ENCODE results near the gene NTNG2. TPM values are rescaled to one million over a fixed set of nuclear protein-coding genes. Genes with fewer than 3 reads are reported as not detected.

Gene NTNG2
- total RNA-seq, 4 donors from 2014 or later, result 1.4 to 4.4 TPM; not detected in 2

GRCh38 chr9:132234535-132234934 lies 72.7 kb downstream of the NTNG2 start:
- Histone ChIP-seq H3K4me1 (no peaks in the 10 kb centered on the region), H3K9me3 (no peaks in the 10 kb centered on the region), H3K27ac (no peak overlapping the region), H3K36me3 (no peaks in the 10 kb centered on the region), H3K4me3 (no peak overlapping the region), H3K27me3 (no peaks in the 10 kb centered on the region)
- intact Hi-C loops (cut with DNase I; ENCODE audit: low total_unique reads), result loop anchor here (10.0 kb wide), 1 partner anchor 470 kb away; no protein-coding TSS in a partner anchor
- no peak for TF ChIP-seq CTCF (IDR thresholded peaks at IDR 0.05)
- no peak for DNase-seq

- TF ChIP-seq POLR2A (IDR thresholded peaks at IDR 0.05), result no peak
- no peak for TF ChIP-seq CTCF (IDR thresholded peaks at IDR 0.05)
- intact Hi-C loops (cut with DNase I; ENCODE audit: low total_unique reads), result loop anchor here (10.0 kb wide), 1 partner anchor 470 kb away; no protein-coding TSS in a partner anchor
- no peaks in the 10 kb centered on the region for H3K27me3 ChIP-seq
- no peak for DNase-seq
- H3K36me3 ChIP-seq, result no peaks in the 10 kb centered on the region
- no peak overlapping the region for H3K4me3 ChIP-seq
- H3K4me1 ChIP-seq, result no peaks in the 10 kb centered on the region
- no peaks in the 10 kb centered on the region for H3K9me3 ChIP-seq
- no peak overlapping the region for H3K27ac ChIP-seq
Measured at GRCh38 chr9:132235125-132235524, 73.3 kb downstream of the NTNG2 start.

GRCh38 chr9:132235894-132236661 lies 74.2 kb downstream of the NTNG2 start:
- no peak overlapping the region for H3K4me3 ChIP-seq
- no peaks in the 10 kb centered on the region for H3K27me3 ChIP-seq
- H3K36me3 ChIP-seq, result no peaks in the 10 kb centered on the region
- no peaks in the 10 kb centered on the region for H3K4me1 ChIP-seq
- no peaks in the 10 kb centered on the region for H3K9me3 ChIP-seq
- no peak overlapping the region for H3K27ac ChIP-seq
- intact Hi-C loops (cut with DNase I; ENCODE audit: low total_unique reads), result loop anchor here (10.0 kb wide), 1 partner anchor 471 kb away; no protein-coding TSS in a partner anchor
- peak; percentile 72 to 75 for DNase-seq
- peak; percentile 84 to 87 (median 86) for TF ChIP-seq CTCF (IDR thresholded peaks at IDR 0.05)
- TF ChIP-seq POLR2A (IDR thresholded peaks at IDR 0.05), result no peak

GRCh38 chr9:132236662-132237311 lies 74.9 kb downstream of the NTNG2 start:
- H3K36me3 ChIP-seq, result no peaks in the 10 kb centered on the region
- H3K4me1 ChIP-seq, result no peaks in the 10 kb centered on the region
- no peaks in the 10 kb centered on the region for H3K9me3 ChIP-seq
- intact Hi-C loops (cut with DNase I; ENCODE audit: low total_unique reads), result loop anchor here (10.0 kb wide), 1 partner anchor 472 kb away; no protein-coding TSS in a partner anchor
- H3K27me3 ChIP-seq, result no peaks in the 10 kb centered on the region
- no peak for DNase-seq
- TF ChIP-seq CTCF (IDR thresholded peaks at IDR 0.05), result no peak
- TF ChIP-seq POLR2A (IDR thresholded peaks at IDR 0.05), result no peak
- no peak overlapping the region for H3K27ac ChIP-seq
- no peak overlapping the region for H3K4me3 ChIP-seq

- intact Hi-C loops (cut with DNase I; ENCODE audit: low total_unique reads), result loop anchor here (10.0 kb wide), 1 partner anchor 473 kb away; no protein-coding TSS in a partner anchor
- Histone ChIP-seq H3K9me3 (no peaks in the 10 kb centered on the region), H3K4me3 (no peak overlapping the region), H3K27me3 (no peaks in the 10 kb centered on the region), H3K27ac (no peak overlapping the region), H3K4me1 (no peaks in the 10 kb centered on the region), H3K36me3 (no peaks in the 10 kb centered on the region)
- no peak for DNase-seq
- TF ChIP-seq CTCF (IDR thresholded peaks at IDR 0.05) (no peak), POLR2A (IDR thresholded peaks at IDR 0.05) (no peak)
Measured at GRCh38 chr9:132237481-132237880, 75.6 kb downstream of the NTNG2 start.
